Liver (tissue), 9 donors: Measurements from ENCODE around the gene GMDS. TPM values are rescaled to one million over a fixed set of nuclear protein-coding genes. Genes with fewer than 3 reads are reported as not detected.

Experiments
- DNase-seq: peaks from one replicate; pipeline ENCODE4 v3.0.0-alpha.2; 2017; ENCODE audit warnings: low spot score
- H3K27ac ChIP-seq, 2 donors: one replicate each; pipeline ENCODE4 v1.7.0; 2013; ENCODE audit warnings: inconsistent platforms in 2 of 2, low read length in 2 of 2, control low read depth in 1 of 2, low read depth in 1 of 2, mild to moderate bottlenecking in 1 of 2
- H3K27me3 ChIP-seq, 4 donors: one replicate each; pipeline versions ENCODE4 v1.6.1 to v1.7.0; 2013; ENCODE audit warnings: low read length in 3 of 4, inconsistent platforms in 1 of 4, mild to moderate bottlenecking in 1 of 4, moderate library complexity in 1 of 4; ENCODE audit not compliant: control insufficient read depth in 4 of 4, insufficient read depth in 4 of 4
- H3K36me3 ChIP-seq, 4 donors: one replicate each; pipeline versions ENCODE4 v1.6.1 to v1.7.0; 2013; ENCODE audit warnings: low read length in 3 of 4, mild to moderate bottlenecking in 3 of 4, low read depth in 1 of 4, moderate library complexity in 1 of 4; ENCODE audit not compliant: control insufficient read depth in 4 of 4, insufficient read depth in 3 of 4
- H3K4me1 ChIP-seq, 4 donors: one replicate each; pipeline versions ENCODE4 v1.6.1 to v1.7.0; 2013; ENCODE audit warnings: low read length in 3 of 4, mild to moderate bottlenecking in 3 of 4, moderate library complexity in 1 of 4; ENCODE audit not compliant: control insufficient read depth in 4 of 4, insufficient read depth in 4 of 4
- H3K4me3 ChIP-seq, 3 donors: one replicate each; pipeline versions ENCODE4 v1.6.1 to v1.7.0; 2013; ENCODE audit warnings: low read length in 3 of 3, control low read depth in 1 of 3, low read depth in 1 of 3, mild to moderate bottlenecking in 1 of 3
- H3K9ac ChIP-seq, 2 donors: one replicate each; pipeline ENCODE4 v1.7.0; 2013; ENCODE audit warnings: low read length in 2 of 2, mild to moderate bottlenecking in 2 of 2, moderate library complexity in 2 of 2, control low read depth in 1 of 2, low read depth in 1 of 2
- H3K9me3 ChIP-seq, 4 donors: one replicate each; pipeline versions ENCODE4 v1.6.1 to v1.7.0; 2013; ENCODE audit warnings: low read length in 3 of 4; ENCODE audit not compliant: control insufficient read depth in 4 of 4
- EGR1 ChIP-seq, 2 donors: IDR thresholded peaks; 2 replicates each; pipeline ENCODE4 v1.6.1; 2016 to 2018; ENCODE audit warnings: antibody characterized with exemption in 2 of 2, low read depth in 2 of 2
- FOXA1 ChIP-seq: IDR thresholded peaks from 2 replicates; pipeline ENCODE4 v1.6.1; 2016; ENCODE audit warnings: antibody characterized with exemption
- FOXA2 ChIP-seq: IDR thresholded peaks from 2 replicates; pipeline ENCODE4 v1.6.1; 2016; ENCODE audit warnings: antibody characterized with exemption
- GABPA ChIP-seq, 2 donors: IDR thresholded peaks in 1 of 2; conservative IDR thresholded peaks in 1 of 2; 2 replicates each; pipeline ENCODE4 v1.6.1; 2016; ENCODE audit warnings: antibody characterized with exemption in 2 of 2, mild to moderate bottlenecking in 1 of 2, moderate library complexity in 1 of 2
- HNF4A ChIP-seq, 2 donors: conservative IDR thresholded peaks; 2 replicates each; pipeline ENCODE4 v1.6.1; 2016; ENCODE audit warnings: antibody characterized with exemption in 2 of 2, mild to moderate bottlenecking in 2 of 2
- HNF4G ChIP-seq: IDR thresholded peaks from 2 replicates; pipeline ENCODE4 v1.6.1; 2016; ENCODE audit warnings: antibody characterized with exemption
- JUND ChIP-seq, 2 donors: IDR thresholded peaks; 2 replicates each; pipeline ENCODE4 v1.6.1; 2016; ENCODE audit warnings: antibody characterized with exemption in 2 of 2
- NR2F2 ChIP-seq: IDR thresholded peaks from 2 replicates; pipeline ENCODE4 v1.6.1; 2016; ENCODE audit warnings: antibody characterized with exemption
- RAD21 ChIP-seq, 2 donors: IDR thresholded peaks; 2 replicates each; pipeline ENCODE4 v1.6.1; 2016; ENCODE audit warnings: antibody characterized with exemption in 2 of 2, mild to moderate bottlenecking in 2 of 2
- RXRA ChIP-seq, 2 donors: IDR thresholded peaks; 2 replicates each; pipeline ENCODE4 v1.6.1; 2017 to 2018; ENCODE audit warnings: antibody characterized with exemption in 2 of 2, mild to moderate bottlenecking in 1 of 2
- SP1 ChIP-seq: IDR thresholded peaks from 2 replicates; pipeline ENCODE4 v1.6.1; 2018; ENCODE audit warnings: antibody characterized with exemption, mild to moderate bottlenecking
- TAF1 ChIP-seq: conservative IDR thresholded peaks from 2 replicates; pipeline ENCODE4 v1.6.1; 2016; ENCODE audit warnings: antibody characterized with exemption, mild to moderate bottlenecking
- YY1 ChIP-seq: IDR thresholded peaks from 2 replicates; pipeline ENCODE4 v1.6.1; 2016; ENCODE audit warnings: antibody characterized with exemption, mild to moderate bottlenecking
- WGBS: extraction: QIAGEN DNeasy Blood & Tissue Kit; methylation state at CpG from one replicate; pipeline ENCODE4 v1.1.7; 2013; 5-methylcytosine and 5-hydroxymethylcytosine counted together
- polyA plus RNA-seq, 2 donors: library from polyadenylated mRNA; stranded (reverse) in 1 of 2; unstranded in 1 of 2; fragments of 200-250 nt in 1 of 2; fragments of >200 nt in 1 of 2; fragmentation: Nextera tagmentation in 1 of 2; extraction: Ambion mirVana in 1 of 2; gene quantifications; one replicate each; pipeline versions ENCODE4 v1.2.1 to v1.2.3, GENCODE V29; 2013 to 2015
- total RNA-seq, 2 donors: library from RNA; depleted of rRNA; stranded (reverse); fragments of >200 nt; gene quantifications; one replicate each; pipeline ENCODE4 v1.2.3, GENCODE V29; 2014
- TF ChIP-seq, protein P1 (sequence below): fragments of 150-350 bp; IDR thresholded peaks from 2 replicates; pipeline ENCODE4 v1.5.1; 2017; ENCODE audit warnings: improper control_type of control experiment, low read depth, low read length; ENCODE audit not compliant: missing input control
- TF ChIP-seq, protein P2 (sequence below): IDR thresholded peaks from 2 replicates; pipeline ENCODE4 v1.6.1; 2016; ENCODE audit warnings: antibody characterized with exemption
- TF ChIP-seq, protein P3 (sequence below): IDR thresholded peaks from 2 replicates; pipeline ENCODE4 v1.6.1; 2016; ENCODE audit warnings: antibody characterized with exemption
- TF ChIP-seq, protein P4 (sequence below): IDR thresholded peaks from 2 replicates; pipeline ENCODE4 v1.6.1; 2016; ENCODE audit warnings: antibody characterized with exemption, mild to moderate bottlenecking
- donor health status: healthy.
- donor health status: healthy.
- donor health status: healthy.
- donor health status: healthy.
- donor health status: healthy.

GMDS gene
- total and polyA plus RNA-seq, 4 donors = 3.5 to 15.6 (median 13.0) TPM

DNA sequence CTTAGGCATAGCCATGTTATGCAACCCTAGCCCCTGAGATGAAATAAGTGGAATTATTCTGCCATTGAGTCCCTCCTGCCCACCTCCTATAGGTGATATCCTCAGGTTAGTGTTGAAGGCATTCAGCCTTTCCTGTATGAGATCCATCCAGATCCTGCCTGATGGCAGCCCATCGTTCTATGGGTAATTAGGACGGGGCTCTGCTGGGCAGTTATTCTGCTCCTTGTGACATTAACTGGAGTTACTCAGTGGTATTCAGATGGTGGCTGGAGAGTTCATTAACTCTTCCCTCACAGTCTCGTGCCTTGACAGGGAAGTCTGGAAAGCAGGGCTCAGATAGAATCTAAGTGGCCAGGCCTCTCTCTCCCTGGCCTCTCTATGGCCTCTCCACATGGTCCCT is 9.3 kb upstream of the GMDS start:
- no peak overlapping the region for H3K27ac ChIP-seq
- H3K36me3 ChIP-seq = peaks cover 2 to 18% (median 13%) of the 10 kb centered on the region in 4 donors
- no peak for DNase-seq
- H3K4me1 ChIP-seq = peaks cover 2 to 13% (median 8%) of the 10 kb centered on the region in 4 donors
- no peaks in the 10 kb centered on the region for H3K27me3 ChIP-seq
- 98% methylated on average over 3 of the region's 3 CpGs for WGBS
- no peak overlapping the region for H3K9ac ChIP-seq
- no peaks in the 10 kb centered on the region for H3K9me3 ChIP-seq
- no peak overlapping the region for H3K4me3 ChIP-seq
- TF ChIP-seq, protein P1, sequence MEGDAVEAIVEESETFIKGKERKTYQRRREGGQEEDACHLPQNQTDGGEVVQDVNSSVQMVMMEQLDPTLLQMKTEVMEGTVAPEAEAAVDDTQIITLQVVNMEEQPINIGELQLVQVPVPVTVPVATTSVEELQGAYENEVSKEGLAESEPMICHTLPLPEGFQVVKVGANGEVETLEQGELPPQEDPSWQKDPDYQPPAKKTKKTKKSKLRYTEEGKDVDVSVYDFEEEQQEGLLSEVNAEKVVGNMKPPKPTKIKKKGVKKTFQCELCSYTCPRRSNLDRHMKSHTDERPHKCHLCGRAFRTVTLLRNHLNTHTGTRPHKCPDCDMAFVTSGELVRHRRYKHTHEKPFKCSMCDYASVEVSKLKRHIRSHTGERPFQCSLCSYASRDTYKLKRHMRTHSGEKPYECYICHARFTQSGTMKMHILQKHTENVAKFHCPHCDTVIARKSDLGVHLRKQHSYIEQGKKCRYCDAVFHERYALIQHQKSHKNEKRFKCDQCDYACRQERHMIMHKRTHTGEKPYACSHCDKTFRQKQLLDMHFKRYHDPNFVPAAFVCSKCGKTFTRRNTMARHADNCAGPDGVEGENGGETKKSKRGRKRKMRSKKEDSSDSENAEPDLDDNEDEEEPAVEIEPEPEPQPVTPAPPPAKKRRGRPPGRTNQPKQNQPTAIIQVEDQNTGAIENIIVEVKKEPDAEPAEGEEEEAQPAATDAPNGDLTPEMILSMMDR = no peak
- TF ChIP-seq FOXA2 = no peak
- TF ChIP-seq GABPA (IDR thresholded peaks at IDR 0.05 in 1 of 2, conservative IDR thresholded peaks at IDR 0.05 in 1 of 2) = no peak
- TF ChIP-seq RAD21 (IDR thresholded peaks at IDR 0.05) = no peak
- no peak for TF ChIP-seq YY1
- TF ChIP-seq NR2F2 = no peak
- no peak for TF ChIP-seq HNF4A (conservative IDR thresholded peaks at IDR 0.05)
- TF ChIP-seq RXRA (IDR thresholded peaks at IDR 0.05) = no peak
- no peak for TF ChIP-seq JUND (IDR thresholded peaks at IDR 0.05)
- TF ChIP-seq, protein P2, sequence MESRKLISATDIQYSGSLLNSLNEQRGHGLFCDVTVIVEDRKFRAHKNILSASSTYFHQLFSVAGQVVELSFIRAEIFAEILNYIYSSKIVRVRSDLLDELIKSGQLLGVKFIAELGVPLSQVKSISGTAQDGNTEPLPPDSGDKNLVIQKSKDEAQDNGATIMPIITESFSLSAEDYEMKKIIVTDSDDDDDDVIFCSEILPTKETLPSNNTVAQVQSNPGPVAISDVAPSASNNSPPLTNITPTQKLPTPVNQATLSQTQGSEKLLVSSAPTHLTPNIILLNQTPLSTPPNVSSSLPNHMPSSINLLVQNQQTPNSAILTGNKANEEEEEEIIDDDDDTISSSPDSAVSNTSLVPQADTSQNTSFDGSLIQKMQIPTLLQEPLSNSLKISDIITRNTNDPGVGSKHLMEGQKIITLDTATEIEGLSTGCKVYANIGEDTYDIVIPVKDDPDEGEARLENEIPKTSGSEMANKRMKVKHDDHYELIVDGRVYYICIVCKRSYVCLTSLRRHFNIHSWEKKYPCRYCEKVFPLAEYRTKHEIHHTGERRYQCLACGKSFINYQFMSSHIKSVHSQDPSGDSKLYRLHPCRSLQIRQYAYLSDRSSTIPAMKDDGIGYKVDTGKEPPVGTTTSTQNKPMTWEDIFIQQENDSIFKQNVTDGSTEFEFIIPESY = no peak
- TF ChIP-seq, protein P3, sequence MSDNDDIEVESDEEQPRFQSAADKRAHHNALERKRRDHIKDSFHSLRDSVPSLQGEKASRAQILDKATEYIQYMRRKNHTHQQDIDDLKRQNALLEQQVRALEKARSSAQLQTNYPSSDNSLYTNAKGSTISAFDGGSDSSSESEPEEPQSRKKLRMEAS = no peak
- no peak for TF ChIP-seq EGR1 (IDR thresholded peaks at IDR 0.05; ENCODE audit: low read depth in 2 of 2)
- no peak for TF ChIP-seq TAF1
- no peak for TF ChIP-seq HNF4G

DNA sequence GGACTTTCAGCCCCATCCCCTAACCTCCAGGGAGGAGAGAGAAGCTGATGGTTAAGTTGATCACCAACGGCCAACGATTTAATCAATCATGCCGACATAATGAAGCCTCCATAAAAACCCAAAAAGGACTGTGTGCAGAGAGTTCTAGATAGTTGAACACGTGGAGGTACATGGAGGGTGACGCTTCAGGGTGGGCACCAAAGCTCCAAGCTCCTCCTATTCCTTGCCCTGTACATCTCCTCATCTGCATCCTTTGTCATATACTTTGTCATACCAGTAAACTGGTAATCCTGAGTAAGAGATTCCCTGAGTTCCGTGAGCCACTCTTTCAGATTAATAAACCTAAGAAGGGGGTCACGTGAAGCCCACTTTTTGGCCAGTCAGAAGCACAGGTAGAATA is 3.7 kb upstream of the GMDS start:
- Histone ChIP-seq H3K9ac (no peak overlapping the region), H3K4me1 (peaks cover 0 to 14% (median 4%) of the 10 kb centered on the region in 4 donors), H3K27ac (no peak overlapping the region), H3K4me3 (no peak overlapping the region), H3K27me3 (no peaks in the 10 kb centered on the region), H3K36me3 (peaks cover 0 to 10% (median 9%) of the 10 kb centered on the region in 4 donors), H3K9me3 (no peaks in the 10 kb centered on the region)
- TF ChIP-seq FOXA1 = no peak
- TF ChIP-seq, protein P2 = no peak
- no peak for TF ChIP-seq TAF1
- TF ChIP-seq EGR1 (IDR thresholded peaks at IDR 0.05; ENCODE audit: low read depth in 2 of 2) = no peak
- no peak for TF ChIP-seq RAD21 (IDR thresholded peaks at IDR 0.05)
- TF ChIP-seq YY1 = no peak
- no peak for TF ChIP-seq NR2F2
- TF ChIP-seq FOXA2 = no peak
- no peak for TF ChIP-seq JUND (IDR thresholded peaks at IDR 0.05)
- TF ChIP-seq, protein P3 = no peak
- TF ChIP-seq, protein P4, sequence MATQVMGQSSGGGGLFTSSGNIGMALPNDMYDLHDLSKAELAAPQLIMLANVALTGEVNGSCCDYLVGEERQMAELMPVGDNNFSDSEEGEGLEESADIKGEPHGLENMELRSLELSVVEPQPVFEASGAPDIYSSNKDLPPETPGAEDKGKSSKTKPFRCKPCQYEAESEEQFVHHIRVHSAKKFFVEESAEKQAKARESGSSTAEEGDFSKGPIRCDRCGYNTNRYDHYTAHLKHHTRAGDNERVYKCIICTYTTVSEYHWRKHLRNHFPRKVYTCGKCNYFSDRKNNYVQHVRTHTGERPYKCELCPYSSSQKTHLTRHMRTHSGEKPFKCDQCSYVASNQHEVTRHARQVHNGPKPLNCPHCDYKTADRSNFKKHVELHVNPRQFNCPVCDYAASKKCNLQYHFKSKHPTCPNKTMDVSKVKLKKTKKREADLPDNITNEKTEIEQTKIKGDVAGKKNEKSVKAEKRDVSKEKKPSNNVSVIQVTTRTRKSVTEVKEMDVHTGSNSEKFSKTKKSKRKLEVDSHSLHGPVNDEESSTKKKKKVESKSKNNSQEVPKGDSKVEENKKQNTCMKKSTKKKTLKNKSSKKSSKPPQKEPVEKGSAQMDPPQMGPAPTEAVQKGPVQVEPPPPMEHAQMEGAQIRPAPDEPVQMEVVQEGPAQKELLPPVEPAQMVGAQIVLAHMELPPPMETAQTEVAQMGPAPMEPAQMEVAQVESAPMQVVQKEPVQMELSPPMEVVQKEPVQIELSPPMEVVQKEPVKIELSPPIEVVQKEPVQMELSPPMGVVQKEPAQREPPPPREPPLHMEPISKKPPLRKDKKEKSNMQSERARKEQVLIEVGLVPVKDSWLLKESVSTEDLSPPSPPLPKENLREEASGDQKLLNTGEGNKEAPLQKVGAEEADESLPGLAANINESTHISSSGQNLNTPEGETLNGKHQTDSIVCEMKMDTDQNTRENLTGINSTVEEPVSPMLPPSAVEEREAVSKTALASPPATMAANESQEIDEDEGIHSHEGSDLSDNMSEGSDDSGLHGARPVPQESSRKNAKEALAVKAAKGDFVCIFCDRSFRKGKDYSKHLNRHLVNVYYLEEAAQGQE = no peak
- no peak for TF ChIP-seq GABPA (IDR thresholded peaks at IDR 0.05 in 1 of 2, conservative IDR thresholded peaks at IDR 0.05 in 1 of 2)
- TF ChIP-seq RXRA (IDR thresholded peaks at IDR 0.05) = no peak
- no peak for TF ChIP-seq SP1
- no peak for DNase-seq
- 97% methylated on average over 7 of the region's 7 CpGs for WGBS
